HepG2 (cell line): ENCODE measurements around the gene KCNA1.

Experiments used
- CCAR2 ChIP-seq: fragments of 200-400 bp; formaldehyde crosslinking; optimal IDR thresholded peaks from 2 replicates; pipeline ENCODE3; 2018; ENCODE audit warnings: low read depth, mild to moderate bottlenecking, low read length, moderate library complexity
- CTCF ChIP-seq: sonication (generic); formaldehyde crosslinking; IDR thresholded peaks from 2 replicates; pipeline ENCODE4 v1.5.0; 2020; ENCODE audit warnings: mild to moderate bottlenecking, missing genetic modification reagents, moderate library complexity
- ESRRA ChIP-seq: sonication (generic); formaldehyde crosslinking; IDR thresholded peaks from 2 replicates; pipeline ENCODE4 v1.5.1; 2020; ENCODE audit warnings: mild to moderate bottlenecking, low read depth, missing genetic modification reagents
- HNRNPLL ChIP-seq: fragments of 200-400 bp; formaldehyde crosslinking; IDR thresholded peaks from 2 replicates; pipeline ENCODE4 v1.6.1; 2017; ENCODE audit warnings: mild to moderate bottlenecking, low read depth, low read length; ENCODE audit not compliant: poor library complexity, severe bottlenecking
- PCBP2 ChIP-seq: fragments of 200-400 bp; formaldehyde crosslinking; optimal IDR thresholded peaks from 2 replicates; pipeline ENCODE3; 2018; ENCODE audit warnings: low read length, low read depth; ENCODE audit not compliant: poor library complexity, severe bottlenecking
- ZNF224 ChIP-seq: sonication (generic); formaldehyde crosslinking; IDR thresholded peaks from 2 replicates; pipeline ENCODE4 v1.5.0; 2020; ENCODE audit warnings: mild to moderate bottlenecking, missing genetic modification reagents
- ZNF430 ChIP-seq: sonication (generic); formaldehyde crosslinking; IDR thresholded peaks from 2 replicates; pipeline ENCODE4 v1.9.0; 2021; ENCODE audit warnings: mild to moderate bottlenecking, missing genetic modification reagents
- ZNF605 ChIP-seq: sonication (generic); formaldehyde crosslinking; IDR thresholded peaks from 2 replicates; pipeline ENCODE4 v1.8.0; 2022; ENCODE audit warnings: mild to moderate bottlenecking, missing genetic modification reagents

GRCh38 chr12:4915752-4916151 is 6.0 kb downstream of the KCNA1 start:
- no peak for TF ChIP-seq PCBP2
- no peak for TF ChIP-seq ZNF605 (CRISPR knock-in tag)
- TF ChIP-seq HNRNPLL: no peak
- no peak for TF ChIP-seq CCAR2
- no peak for TF ChIP-seq CTCF (CRISPR knock-in tag)
- no peak for TF ChIP-seq ZNF224 (CRISPR knock-in tag)
- TF ChIP-seq ZNF430 (CRISPR knock-in tag): no peak
- TF ChIP-seq ESRRA: no peak
